ENCODE measurements around the gene CD200R1L.

The CD200R1L gene

GRCh38 chr3:112767777-112768176 is 78.9 kb downstream of the CD200R1L start:
- DNase-seq (ENCODE audit: low read depth in 3 of 3), result no peak

DNA sequence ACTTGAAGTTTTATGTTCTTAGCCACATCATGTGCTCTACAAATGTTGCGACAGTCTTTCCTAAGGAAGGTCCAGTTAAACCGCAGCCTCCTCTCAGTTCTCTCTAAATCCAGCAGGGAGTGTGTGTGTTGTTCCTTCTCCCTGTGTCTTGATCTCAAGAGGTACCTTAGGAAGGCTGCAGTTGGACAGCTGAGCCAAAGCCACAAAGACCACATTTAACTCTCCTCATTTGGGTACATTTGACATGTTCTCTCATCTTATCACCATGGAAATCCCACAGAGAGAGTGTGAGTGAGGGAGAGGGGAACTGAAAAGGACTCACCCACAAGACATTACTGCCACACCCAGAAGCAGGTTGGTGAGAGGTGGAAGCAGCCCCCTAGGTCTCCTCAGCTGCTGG is 79.5 kb downstream of the CD200R1L start:
- DNase-seq (ENCODE audit: low read depth in 3 of 3), result no peak

Data from stimulated activated CD4-positive, alpha-beta T cell treated with anti-CD3 and anti-CD28 coated beads, TNF-alpha, amount 100 ng/mL, for 4 hours (primary cell).